GM19328 (cell line): ENCODE measurements around the gene OSBPL8.
"Not testable (repeated sequence)": the region's sequence is repeated elsewhere in the genome, so short reads cannot be mapped to it uniquely, and the experiment has no call there.

Experiments used
- ATAC-seq: cut with Tn5 transposase; IDR thresholded peaks from one replicate; pipeline ENCODE4 v1.9.1; 2021; ENCODE audit warnings: mild to moderate bottlenecking, moderate library complexity; ENCODE audit not compliant: unreplicated experiment

The OSBPL8 gene

DNA sequence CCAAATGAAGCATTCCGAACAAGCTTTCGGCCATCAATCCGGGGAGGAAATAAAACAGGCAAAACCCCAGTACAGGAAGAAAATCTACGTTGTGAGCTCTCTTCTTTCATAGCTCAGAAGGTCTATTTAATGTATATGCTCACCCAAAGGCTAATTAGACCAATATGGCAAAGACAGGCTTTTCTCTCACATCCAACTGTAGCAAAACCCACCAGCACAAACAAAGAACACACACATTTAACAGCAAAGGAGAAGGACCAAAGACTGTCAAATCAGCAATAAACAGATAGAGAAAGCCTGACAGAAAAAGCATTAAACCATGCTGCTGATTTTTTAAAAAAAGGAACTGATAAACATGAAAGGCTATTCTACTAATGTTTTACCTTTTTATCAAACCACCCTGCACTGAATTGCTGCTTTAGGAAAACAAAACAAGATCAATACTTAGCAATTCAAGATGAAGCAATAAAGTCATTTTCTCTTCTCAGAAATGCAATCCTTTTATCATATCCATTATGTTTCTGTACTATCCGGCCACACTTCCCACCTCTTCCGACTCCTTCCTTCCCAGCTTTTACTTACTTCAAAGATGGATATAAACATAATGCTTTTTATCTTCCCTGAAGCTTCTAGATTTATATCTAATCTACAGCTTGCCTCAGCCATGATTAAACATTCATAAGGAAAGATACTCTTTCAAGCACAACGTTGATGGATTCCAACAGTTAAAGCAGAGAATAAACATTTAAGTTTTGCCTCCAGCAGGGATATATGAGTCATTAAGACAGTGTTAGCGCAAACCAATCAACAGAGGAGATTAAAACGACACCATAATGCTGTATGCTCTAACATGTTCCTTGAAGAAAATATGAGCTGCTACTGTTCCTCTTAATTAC, 136.8 kb downstream of the OSBPL8 start:
- ATAC-seq: no peak

DNA sequence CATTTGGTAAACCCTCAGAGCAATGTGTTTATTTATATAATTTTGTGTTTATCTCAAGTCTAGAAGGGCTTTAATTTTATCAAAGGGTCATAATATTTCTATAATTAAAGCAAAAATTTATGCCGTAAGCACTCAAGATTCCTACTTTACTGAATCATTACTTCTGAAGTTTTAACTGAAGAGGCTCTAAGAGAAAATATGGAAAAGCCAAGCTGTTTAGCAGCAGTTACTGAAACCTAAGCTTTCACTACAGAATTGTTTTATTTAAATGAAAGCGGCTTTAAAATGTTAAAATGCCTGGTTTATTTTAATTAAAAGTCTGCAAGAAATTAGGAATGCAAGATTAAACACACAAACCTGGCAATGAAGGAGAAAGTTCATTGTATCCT, 137.4 kb downstream of the OSBPL8 start:
- ATAC-seq: no peak

DNA sequence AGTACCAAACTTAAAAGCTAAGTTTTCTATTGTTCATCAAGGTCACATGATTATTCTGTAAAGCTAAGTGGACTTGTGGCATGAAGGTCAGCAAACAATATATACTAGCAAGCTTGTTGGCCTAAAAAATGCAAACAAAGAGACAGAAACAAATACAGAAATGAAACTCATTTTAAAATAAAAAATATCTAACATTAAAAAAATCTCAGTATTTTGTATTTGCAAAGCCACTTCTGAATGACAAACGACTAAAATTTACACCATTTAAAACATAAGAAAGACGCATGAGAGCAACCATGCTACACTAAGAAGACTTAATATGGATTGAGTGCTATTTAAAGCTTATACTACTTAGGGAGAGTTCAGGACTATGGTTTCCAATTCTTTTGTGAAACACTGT, 138.5 kb downstream of the OSBPL8 start:
- no peak for ATAC-seq

DNA sequence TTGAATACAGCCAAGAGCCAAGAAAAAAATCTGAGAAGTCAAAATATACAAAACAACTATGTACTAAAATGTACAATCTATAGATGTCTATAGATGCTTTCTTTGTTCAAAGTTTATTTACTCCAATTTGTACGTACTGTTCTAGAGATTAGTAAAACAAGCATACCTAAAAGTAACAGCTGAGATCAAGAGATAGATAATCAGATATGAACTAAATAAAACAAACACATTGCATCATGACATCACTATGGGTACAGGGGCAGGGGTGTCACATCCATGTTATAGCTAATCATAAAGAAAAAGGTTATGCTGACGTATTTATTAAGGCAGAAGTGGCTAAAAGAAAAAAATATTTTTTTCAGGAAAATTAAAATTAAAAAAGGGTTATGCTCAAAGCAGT, 139.3 kb downstream of the OSBPL8 start:
- ATAC-seq: no peak

DNA sequence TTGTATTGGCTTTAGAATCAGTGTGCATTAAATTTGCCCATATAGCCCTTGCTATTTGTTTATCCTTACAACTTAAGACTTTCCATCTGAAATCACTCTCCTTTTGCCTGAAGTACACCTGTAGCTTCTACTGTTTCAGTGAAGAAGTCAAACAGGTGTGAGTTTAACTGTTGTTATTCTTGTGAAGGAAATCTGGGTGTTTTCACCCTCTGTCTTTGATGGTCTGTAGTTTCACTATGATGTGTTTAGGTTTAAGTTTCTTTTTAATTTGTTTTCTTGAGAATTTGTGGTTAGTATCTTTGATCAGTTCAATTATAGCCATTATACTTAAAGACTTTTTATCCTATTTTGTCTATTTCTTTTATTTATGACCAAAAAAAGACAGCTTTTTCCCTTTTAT, 142.5 kb downstream of the OSBPL8 start:
- ATAC-seq: no peak

DNA sequence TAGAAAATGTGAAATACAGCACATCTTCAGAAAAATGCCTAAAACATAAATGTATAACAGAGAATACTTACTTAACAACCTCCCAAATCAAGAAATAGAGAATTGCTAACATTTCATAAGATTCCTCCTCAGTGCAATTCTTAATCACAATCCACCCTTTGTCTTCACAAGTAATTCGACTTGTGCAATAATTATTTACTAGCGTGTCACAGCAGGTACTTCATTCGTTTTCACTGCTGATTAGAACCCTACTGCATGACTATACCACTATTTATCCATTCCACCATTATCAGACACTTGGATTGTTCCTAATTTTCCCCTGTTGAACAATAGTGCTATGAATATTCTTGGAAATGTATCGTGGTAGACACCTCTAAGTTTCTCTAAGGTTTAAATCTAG, 146.4 kb downstream of the OSBPL8 start:
- ATAC-seq: no peak

DNA sequence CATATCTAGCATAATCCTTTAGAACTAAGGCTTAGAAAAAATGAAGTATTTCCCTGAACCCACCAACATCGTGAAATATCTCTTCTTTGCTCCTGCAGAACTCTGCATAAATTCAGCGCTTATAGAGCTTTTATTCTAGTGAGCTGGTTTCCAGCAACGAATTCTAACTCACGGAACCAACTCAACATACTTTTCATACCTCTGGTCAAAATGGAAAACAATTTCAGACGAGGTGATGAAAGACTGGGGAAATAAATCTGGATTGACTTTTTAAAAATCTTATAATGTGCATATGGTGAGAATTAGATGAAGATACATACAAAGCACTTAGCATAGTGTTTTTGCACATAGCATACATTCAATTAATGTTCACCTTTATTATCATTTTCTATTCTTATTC, 148.8 kb downstream of the OSBPL8 start:
- no peak for ATAC-seq

DNA sequence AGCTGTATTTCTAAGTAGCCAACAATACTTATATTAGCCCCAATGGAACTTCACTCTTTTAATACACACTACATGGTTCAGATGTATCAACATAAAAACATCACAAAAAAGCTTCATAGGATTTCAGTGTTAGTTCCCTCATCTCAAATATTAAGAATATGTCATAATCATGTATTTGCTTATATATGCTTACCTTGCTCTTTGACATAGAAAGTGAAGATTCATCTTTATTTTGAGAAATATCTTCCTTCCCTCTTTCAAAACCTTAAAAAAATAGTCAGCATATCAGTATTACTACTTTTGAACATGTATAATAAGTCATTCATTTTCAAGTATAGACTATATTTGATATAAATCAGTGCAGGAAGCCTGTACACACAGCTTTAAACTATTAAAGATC, 149.2 kb downstream of the OSBPL8 start:
- no peak for ATAC-seq

DNA sequence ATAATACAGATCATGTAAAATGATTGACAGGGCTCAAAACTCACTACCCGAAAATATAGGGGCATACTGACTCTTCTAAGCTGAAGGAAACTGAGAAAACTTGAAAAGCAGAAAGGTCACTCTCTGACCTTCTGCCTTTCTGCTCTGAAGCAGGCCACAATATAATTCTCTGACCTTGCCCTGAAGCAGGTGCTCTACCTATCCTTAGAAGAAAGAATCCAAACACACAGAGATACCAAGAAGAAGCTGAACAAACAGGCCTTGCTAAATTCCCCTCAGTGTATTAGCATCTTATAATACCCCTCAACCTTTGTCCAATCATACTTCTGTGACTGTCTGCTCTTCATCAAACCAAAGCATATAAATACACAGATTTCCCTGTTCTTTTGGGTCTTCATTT, 150.5 kb downstream of the OSBPL8 start:
- ATAC-seq: no peak

DNA sequence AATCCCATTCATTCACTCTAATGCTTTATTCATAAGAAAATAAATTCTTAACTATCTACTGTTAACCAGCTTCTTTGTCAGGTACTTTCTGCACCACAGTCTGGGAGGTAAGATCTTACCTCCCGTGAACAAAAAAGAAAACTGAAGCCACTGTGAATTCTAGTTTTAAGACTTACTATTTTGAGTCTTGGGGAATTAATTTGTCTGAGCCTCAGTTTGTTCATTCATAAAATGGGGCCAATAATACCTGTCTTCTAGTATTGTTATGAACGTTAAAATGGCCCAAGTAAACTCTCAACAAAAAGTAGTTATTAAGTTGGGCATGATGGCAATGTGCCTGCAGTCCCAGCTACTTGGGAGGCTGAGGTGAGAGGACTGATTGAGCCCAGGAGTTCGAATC, 151.9 kb downstream of the OSBPL8 start:
- ATAC-seq: no peak

DNA sequence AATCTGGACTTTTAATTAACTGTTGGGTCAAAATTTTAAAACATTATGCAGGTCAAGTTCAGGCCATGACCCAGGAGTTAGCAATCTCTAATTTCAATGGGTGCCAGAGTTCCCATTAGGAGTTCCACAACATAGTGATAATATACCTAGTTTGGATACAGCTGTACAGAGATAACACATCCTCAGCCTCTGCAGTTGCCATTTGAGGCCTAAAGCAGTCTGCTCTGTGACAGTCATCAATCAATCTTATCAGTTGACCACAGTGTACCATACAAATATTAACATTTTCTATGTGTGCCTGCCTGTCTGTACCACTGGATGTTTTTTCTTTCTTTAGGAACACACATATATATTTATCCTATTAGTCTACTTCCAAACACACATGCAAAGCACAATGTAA, 157.3 kb downstream of the OSBPL8 start:
- ATAC-seq: no peak

DNA sequence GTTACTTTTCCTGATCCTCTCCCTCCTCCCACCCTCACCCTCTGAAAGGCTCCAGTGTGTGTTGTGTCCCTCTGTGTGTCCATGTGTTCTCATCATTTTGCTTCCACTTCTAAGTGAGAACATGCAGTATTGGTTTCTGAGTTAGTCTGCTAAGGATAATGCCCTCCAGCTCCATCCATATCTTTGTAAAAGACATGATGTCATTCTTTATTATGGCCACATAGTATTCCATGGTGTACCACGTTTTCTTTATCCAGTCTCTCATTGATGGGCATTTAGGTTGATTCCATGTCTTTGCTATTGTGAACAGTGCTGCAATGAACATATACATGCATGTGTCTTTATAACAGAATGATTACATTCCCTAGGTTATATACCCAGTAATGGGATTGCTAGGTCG, 159.4 kb downstream of the OSBPL8 start:
- ATAC-seq: no peak

DNA sequence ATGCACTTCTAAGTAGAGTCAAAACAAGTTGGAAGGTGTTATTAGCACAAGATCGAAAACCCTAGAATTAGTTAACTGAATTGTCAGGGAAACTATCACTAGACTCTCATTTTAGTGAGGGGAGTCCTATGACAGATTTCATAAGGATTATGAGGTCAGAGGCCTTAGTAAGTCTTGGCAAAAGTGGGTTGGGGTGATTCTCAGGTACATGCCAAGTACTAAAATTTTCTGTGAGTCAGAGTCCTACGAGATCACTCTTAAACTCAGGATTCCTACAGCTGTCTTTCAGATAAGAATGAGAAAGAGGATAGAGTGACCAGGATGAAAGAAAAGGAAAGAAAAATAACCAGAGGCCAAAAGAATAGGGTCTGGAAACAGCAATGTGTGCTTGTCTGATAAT, 160.5 kb downstream of the OSBPL8 start:
- ATAC-seq: no peak

DNA sequence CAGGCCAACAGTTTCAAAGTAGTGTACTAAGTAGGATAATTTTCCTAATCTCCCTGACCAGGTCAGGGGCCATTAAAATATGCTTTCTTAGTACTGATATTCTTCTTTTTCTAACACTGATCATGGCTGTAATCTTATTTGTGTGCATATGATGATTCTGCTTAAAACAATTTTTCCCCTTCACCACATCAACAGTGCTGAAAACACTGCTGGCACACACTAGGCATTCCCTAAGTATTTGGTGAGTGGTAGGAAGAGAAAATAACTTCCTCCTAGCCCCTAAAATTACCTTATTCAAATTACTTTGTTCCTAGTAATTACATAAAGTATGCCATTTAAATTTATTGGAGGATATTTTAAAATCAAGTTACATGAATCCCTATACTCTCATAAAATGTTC, 161.5 kb downstream of the OSBPL8 start:
- no peak for ATAC-seq

DNA sequence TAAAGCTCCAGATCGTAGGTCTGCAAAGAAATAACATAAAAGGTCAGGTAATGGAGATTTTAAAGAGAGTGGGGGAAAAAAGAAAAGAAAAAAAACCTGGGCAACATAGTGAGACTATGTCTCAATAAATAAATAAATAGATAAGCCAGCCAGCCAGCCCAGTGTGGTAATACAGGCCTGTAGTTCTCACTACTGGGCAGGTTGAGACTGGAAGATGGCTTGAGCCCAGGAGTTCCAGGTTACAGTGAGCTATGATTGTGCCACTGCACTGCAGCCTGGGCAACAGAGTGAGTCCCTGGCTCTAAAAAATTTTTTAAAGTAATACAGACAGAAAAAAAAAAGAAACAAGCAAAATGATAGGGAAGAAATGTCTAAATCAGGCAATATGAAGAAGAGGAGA, 168.1 kb downstream of the OSBPL8 start:
- ATAC-seq: no peak

DNA sequence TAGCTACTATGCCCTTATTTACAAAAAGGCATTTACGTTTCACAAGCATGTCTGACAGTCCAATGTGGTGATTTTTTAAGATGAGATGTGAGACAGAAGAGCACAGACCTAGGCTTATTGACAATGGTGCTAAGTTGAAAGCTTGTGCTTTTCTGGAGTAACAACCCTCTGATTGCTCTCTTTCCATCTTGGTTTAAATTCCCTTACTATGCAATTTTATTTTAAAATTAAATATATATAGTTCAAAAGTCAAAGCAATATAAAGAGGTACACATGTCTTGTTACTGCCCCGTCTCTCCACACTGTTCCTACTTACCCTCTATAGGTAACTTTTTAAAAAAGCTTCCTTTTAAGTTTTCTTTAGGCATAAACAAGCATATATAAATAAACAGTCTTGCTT, 172.0 kb downstream of the OSBPL8 start:
- no peak for ATAC-seq

DNA sequence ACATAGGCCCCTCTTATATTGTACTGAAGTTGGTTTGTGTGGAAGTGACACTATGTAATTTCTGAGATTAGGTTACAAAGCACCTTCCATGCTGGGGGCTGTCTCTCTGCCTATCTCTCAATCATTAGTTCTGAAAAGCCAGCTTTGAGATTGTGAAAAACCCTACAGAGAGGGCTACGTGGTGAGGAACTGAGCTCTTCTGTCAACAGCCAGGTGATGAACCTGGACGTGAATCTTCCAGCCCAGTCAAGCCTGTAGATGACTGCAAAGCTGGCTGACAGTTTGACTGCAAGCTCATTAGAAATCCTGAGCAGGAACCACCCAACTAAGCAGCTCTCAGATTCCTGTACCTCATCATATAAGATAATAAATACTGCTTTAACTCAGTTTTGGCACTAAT, 175.0 kb downstream of the OSBPL8 start:
- no peak for ATAC-seq

DNA sequence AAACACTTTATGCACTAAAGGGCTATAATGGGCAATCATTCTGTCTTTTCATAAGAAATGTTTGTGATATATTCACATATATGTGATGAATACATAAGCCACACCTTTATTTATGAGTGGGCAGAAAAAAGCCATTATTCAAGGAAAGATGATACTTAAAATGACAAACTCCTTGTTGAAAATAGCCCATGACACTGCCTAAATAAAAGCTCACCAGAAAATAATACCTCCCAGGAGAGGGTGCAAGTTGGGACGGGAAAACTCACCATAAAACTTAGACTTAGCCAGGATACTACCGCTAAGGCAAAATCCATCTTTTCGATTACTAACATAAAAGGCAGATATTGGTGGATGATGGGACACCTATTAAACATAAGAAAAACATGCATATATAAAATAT, 175.6 kb downstream of the OSBPL8 start:
- no peak for ATAC-seq

DNA sequence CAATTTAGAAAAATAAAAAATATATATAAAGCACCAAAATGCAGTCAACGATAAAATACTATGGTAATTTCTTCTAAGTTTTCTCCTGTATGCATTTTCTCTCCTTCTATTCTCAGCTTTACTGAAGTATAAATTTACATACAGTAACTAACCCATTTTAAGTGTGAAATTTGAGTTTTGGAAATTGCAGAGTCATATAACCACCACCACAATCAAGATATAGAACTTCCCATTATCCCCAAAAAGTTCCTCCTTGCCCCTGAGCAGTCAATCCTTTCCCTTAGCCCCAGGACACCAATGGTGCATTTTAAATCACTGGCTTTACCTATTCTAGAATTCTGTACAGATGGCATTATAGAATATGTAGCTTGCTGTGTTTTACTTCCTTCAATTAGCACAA, 180.3 kb downstream of the OSBPL8 start:
- ATAC-seq: no peak

DNA sequence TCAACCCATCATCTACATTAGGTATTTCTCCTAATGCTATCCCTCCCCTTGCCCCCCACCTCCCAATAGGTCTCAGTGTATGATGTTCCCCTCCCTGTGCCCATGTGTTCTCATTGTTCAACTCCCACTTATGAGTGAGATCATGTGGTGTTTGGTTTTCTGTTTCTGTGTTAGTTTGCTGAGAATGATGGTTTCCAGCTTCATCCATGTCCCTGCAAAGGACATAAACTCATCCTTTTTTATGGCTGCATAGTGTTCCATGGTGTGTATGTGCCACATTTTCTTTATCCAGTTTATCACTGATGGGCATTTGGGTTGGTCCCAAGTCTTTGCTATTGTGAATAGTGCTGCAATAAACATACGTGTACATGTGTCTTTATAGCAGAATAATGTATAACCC, 182.7 kb downstream of the OSBPL8 start:
- ATAC-seq: not testable (repeated sequence)

DNA sequence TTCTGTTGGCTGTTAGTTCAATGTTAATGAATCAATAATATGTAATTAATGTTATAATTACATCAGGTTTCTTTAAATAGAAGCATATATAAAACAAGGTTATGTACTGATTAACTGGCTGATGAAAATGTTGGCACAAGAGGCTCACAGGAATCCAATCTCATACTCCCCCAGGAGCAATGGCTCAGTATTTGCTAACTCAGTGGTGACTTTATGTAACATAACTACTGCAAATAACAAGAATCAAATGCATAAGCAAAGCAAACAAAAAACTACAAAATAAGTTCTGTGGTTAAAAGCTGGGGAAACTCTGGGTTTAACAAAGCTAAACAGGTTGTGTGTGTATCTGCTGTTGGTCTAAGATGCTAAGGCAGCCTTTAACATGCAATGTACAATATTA, 183.6 kb downstream of the OSBPL8 start:
- ATAC-seq: no peak

DNA sequence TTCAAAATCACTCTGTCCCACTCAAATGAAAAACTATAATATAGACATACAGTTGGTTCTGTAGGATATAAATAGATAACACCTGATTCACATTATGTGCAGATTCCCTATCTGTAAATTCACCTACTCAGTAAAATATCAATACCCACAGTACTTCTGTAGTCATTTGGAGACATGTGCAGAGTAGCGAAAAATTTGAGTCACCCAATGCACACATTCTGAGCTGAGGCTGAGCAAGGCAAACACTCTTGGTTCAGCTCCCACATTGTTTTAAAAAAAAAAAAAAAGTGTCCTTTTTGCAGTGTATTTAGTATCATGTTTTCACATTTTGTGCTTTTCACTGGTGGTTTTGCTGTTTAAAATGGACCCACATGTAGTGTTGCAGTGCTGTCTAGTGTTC, 184.1 kb downstream of the OSBPL8 start:
- no peak for ATAC-seq

DNA sequence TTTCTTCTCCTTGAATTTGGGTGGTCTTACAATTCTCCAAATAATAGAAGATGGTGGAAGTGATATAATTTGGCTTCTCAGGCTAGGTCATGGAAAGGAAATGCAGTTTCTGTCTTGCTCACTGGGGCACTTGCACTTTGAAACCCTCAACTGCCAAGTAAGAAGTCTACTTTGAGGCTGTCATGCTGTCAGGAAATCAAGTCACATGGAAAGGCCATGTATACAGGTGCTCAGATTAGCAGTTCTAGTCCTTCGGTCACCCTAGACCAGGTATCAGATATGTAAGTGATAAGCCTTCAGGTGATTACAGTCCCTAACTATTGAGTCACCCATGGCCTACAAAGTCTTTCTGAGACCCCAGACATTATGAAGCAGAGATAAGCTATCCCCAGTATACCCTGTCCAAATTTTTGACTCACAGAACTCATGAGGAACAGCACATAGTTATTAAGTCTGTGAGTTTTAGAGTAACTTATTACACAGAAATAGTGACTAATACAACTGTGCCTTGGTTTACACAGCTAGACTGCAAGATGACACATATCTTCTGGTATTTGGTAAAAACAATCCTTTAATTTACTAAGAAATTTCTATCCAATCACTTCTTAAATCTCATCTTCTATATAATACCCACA, 185.1 kb downstream of the OSBPL8 start:
- ATAC-seq: no peak
